NT2/D1 (cell line): Measurements from ENCODE around the gene C1orf146.
"Not testable (repeated sequence)": the region's sequence is repeated elsewhere in the genome, so short reads cannot be mapped to it uniquely, and the experiment has no call there.

Source experiments
- DNase-seq: peaks from one replicate; pipeline ENCODE4 v3.0.0-alpha.2; 2011; ENCODE audit warnings: low read depth, low spot score
- H3K27me3 ChIP-seq: 2 replicates; pipeline ENCODE4 v1.6.0; 2011; ENCODE audit warnings: mild to moderate bottlenecking; ENCODE audit not compliant: insufficient read length, insufficient read depth
- H3K36me3 ChIP-seq: 2 replicates; pipeline ENCODE4 v1.6.1; 2011; ENCODE audit warnings: mild to moderate bottlenecking, low read length, mixed read lengths; ENCODE audit not compliant: insufficient read depth, insufficient read length
- H3K4me1 ChIP-seq: 2 replicates; pipeline ENCODE4 v1.5.1; 2011; ENCODE audit not compliant: insufficient read depth, insufficient read length
- H3K4me3 ChIP-seq: 2 replicates; pipeline ENCODE4 v1.5.1; 2011; ENCODE audit warnings: low read depth; ENCODE audit not compliant: insufficient read length
- H3K9ac ChIP-seq: 2 replicates; pipeline ENCODE4 v1.6.0; 2011; ENCODE audit warnings: low read depth; ENCODE audit not compliant: insufficient read length
- H3K9me3 ChIP-seq: 2 replicates; pipeline ENCODE4 v1.5.1; 2011; ENCODE audit warnings: mild to moderate bottlenecking, low read length; ENCODE audit not compliant: insufficient read depth
- SUZ12 ChIP-seq: IDR thresholded peaks from 2 replicates; pipeline ENCODE4 v1.6.1; 2011; ENCODE audit not compliant: insufficient read length, insufficient read depth; ENCODE audit errors: extremely low read depth
- YY1 ChIP-seq: IDR thresholded peaks from 2 replicates; pipeline ENCODE4 v1.6.1; 2011; ENCODE audit not compliant: insufficient read length, insufficient read depth
- ZNF274 ChIP-seq: IDR thresholded peaks from 2 replicates; pipeline ENCODE4 v1.6.1; 2011; ENCODE audit warnings: mild to moderate bottlenecking, low read depth, low read length

The C1orf146 gene

GRCh38 chr1:92273039-92273438 is 55.3 kb downstream of the C1orf146 start:
- Histone ChIP-seq H3K4me3 (no peak overlapping the region), H3K4me1 (no peaks in the 10 kb centered on the region), H3K27me3 (no peaks in the 10 kb centered on the region), H3K36me3 (peaks cover 90% of the 10 kb centered on the region), H3K9me3 (no peaks in the 10 kb centered on the region), H3K9ac (no peak overlapping the region)
- no peak for DNase-seq
- no peak for TF ChIP-seq YY1
- no peak for TF ChIP-seq ZNF274

- peaks cover 90% of the 10 kb centered on the region for H3K36me3 ChIP-seq
- H3K4me3 ChIP-seq, result no peak overlapping the region
- no peaks in the 10 kb centered on the region for H3K27me3 ChIP-seq
- no peak overlapping the region for H3K9ac ChIP-seq
- no peaks in the 10 kb centered on the region for H3K9me3 ChIP-seq
- H3K4me1 ChIP-seq, result no peaks in the 10 kb centered on the region
- TF ChIP-seq YY1 (no peak), ZNF274 (no peak), SUZ12 (no peak)
- no peak for DNase-seq
Measured at GRCh38 chr1:92274939-92275338, 57.2 kb downstream of the C1orf146 start.

- Histone ChIP-seq H3K4me1 (no peaks in the 10 kb centered on the region), H3K9ac (no peak overlapping the region), H3K4me3 (no peak overlapping the region), H3K9me3 (no peaks in the 10 kb centered on the region), H3K36me3 (peaks cover 82% of the 10 kb centered on the region), H3K27me3 (no peaks in the 10 kb centered on the region)
- no peak for TF ChIP-seq ZNF274
- no peak for TF ChIP-seq SUZ12
- no peak for TF ChIP-seq YY1
- DNase-seq, result no peak
Measured at GRCh38 chr1:92276082-92276481, 58.4 kb downstream of the C1orf146 start.

GRCh38 chr1:92277105-92277723 is 59.5 kb downstream of the C1orf146 start:
- no peak overlapping the region for H3K9ac ChIP-seq
- H3K36me3 ChIP-seq, result peaks cover 72% of the 10 kb centered on the region
- TF ChIP-seq YY1 (no peak), SUZ12 (no peak), ZNF274 (no peak)
- H3K4me3 ChIP-seq, result no peak overlapping the region
- H3K27me3 ChIP-seq, result no peaks in the 10 kb centered on the region
- no peaks in the 10 kb centered on the region for H3K4me1 ChIP-seq
- H3K9me3 ChIP-seq, result no peaks in the 10 kb centered on the region
- DNase-seq, result no peak

- not testable (repeated sequence) for H3K9ac ChIP-seq, H3K27me3 ChIP-seq, H3K4me1 ChIP-seq, H3K9me3 ChIP-seq, DNase-seq, H3K4me3 ChIP-seq
- peaks cover 49% of the 10 kb centered on the region for H3K36me3 ChIP-seq
Measured at GRCh38 chr1:92279781-92280180, 62.1 kb downstream of the C1orf146 start.

- peaks cover 44% of the 10 kb centered on the region for H3K36me3 ChIP-seq
- not testable (repeated sequence) for H3K4me1 ChIP-seq
Measured at GRCh38 chr1:92281411-92281810, 63.7 kb downstream of the C1orf146 start.

GRCh38 chr1:92291372-92291999 is 73.8 kb downstream of the C1orf146 start:
- Histone ChIP-seq H3K4me1 (no peaks in the 10 kb centered on the region), H3K36me3 (peaks cover 75% of the 10 kb centered on the region), H3K9ac (no peak overlapping the region), H3K9me3 (no peaks in the 10 kb centered on the region), H3K27me3 (no peaks in the 10 kb centered on the region), H3K4me3 (no peak overlapping the region)
- no peak for TF ChIP-seq YY1
- TF ChIP-seq SUZ12, result no peak
- no peak for TF ChIP-seq ZNF274
- peak; percentile 36 for DNase-seq

More at GRCh38 chr1:92281411-92281810, 63.7 kb downstream of the C1orf146 start:
- H3K27me3 ChIP-seq, H3K4me3 ChIP-seq, H3K9me3 ChIP-seq, H3K9ac ChIP-seq, DNase-seq: not testable (repeated sequence)
